GM12878 (cell line): ENCODE results near the gene CUTA. TPM values are rescaled to one million over a fixed set of nuclear protein-coding genes. Genes with fewer than 3 reads are reported as not detected.
A peak's percentile ranks its signal among the peaks of the same experiment; 100 is the strongest.

Source experiments
- CREM ChIP-seq: IDR thresholded peaks from 2 replicates; pipeline ENCODE4 v1.6.1; 2014; ENCODE audit warnings: antibody characterized with exemption, low read depth
- DPF2 ChIP-seq: fragments of 450-650 bp; IDR thresholded peaks from 2 replicates; pipeline ENCODE4 v1.6.1; 2017; ENCODE audit warnings: mild to moderate bottlenecking
- NFYA ChIP-seq: IDR thresholded peaks from 2 replicates; pipeline ENCODE4 v1.6.1; 2011; ENCODE audit warnings: low read depth, mild to moderate bottlenecking, low read length, improper control_type of control experiment, borderline replicate concordance
- NKRF ChIP-seq: fragments of 450-650 bp; conservative IDR thresholded peaks from 2 replicates; pipeline ENCODE4 v1.6.1; 2017; ENCODE audit warnings: mild to moderate bottlenecking, moderate library complexity
- PML ChIP-seq: IDR thresholded peaks from 2 replicates; pipeline ENCODE4 v1.6.1; 2012; ENCODE audit warnings: low read length, inconsistent platforms
- SMAD5 ChIP-seq: IDR thresholded peaks from 2 replicates; pipeline ENCODE4 v1.6.1; 2016; ENCODE audit warnings: antibody characterized with exemption, low read depth
- USF2 ChIP-seq: IDR thresholded peaks from 2 replicates; pipeline ENCODE4 v1.6.1; 2011; ENCODE audit warnings: low read depth, low read length, improper control_type of control experiment, borderline replicate concordance
- ZNF24 ChIP-seq: fragments of 450-650 bp; IDR thresholded peaks from 2 replicates; pipeline ENCODE4 v1.6.1; 2017; ENCODE audit warnings: antibody characterized with exemption, mild to moderate bottlenecking
- polyA plus RNA-seq, 11 experiments: library from polyadenylated mRNA; depleted of rRNA in 4 of 11; unstranded in 6 of 11; stranded (reverse) in 5 of 11; fragments of >200 nt; fragmentation: Nextera tagmentation in 4 of 11; fragmentation: Illumina TruSeq in 1 of 11; extraction: Ambion mirVana in 4 of 11; extraction: Trizol in 1 of 11; gene quantifications; 1 replicate in 1 of 11; 2 replicates in 10 of 11; pipeline versions ENCODE4 v1.2.1 to v1.2.3, GENCODE V29; 2011 to 2016; ENCODE audit warnings: inconsistent platforms in 2 of 11, missing spikeins in 2 of 11, low read depth in 1 of 11
- total RNA-seq, 4 experiments: library from RNA; depleted of rRNA in 3 of 4; stranded (reverse); fragments of >200 nt in 3 of 4; fragmentation: Illumina TruSeq in 1 of 4; extraction: Trizol in 1 of 4; gene quantifications; 2 replicates each; pipeline versions ENCODE4 v1.2.1 to v1.2.3, GENCODE V29; 2013 to 2021
- TF ChIP-seq, protein P1 (sequence below): fragments of 450-650 bp; IDR thresholded peaks from 2 replicates; pipeline ENCODE4 v1.6.1; 2017; ENCODE audit warnings: mild to moderate bottlenecking

Gene CUTA
- total and polyA plus RNA-seq, 10 of the 15 experiments (the other 5 are each of a cell fraction or from before 2014, with no cell fraction given) = 102 to 293 (median 189) TPM

DNA sequence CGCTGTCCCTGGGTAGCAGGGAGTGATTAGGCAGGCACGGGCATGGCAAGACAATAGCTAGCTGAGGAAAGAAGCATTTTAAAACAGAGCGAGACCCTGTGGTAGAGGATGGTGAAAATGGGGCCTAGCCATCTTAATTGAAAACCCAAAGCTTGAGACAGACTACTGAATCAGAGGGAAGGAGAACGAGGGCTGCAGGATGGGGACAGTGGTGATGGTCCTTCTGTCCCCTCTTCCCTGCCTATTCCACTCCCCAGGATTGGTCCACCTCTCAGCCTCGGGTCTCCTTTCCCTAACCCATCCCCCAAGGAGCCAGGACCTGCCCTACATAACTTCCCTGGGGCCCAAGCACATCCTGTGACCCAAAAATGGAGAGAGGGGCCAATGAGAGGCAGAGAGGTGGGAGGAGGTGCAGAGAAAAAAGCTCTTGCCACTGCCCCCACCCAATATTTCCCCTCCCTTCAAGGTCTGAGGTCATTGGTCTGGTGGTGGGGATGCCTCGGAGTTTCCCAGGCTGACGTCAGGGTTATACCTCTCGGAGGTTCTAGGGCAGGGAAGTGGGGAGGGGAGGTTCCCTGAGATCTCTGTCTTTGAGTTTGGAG lies 884 bp upstream of the CUTA start (continued):
- 0 out of 2 replicates have a peak, but pooled peaks have one; percentile 1 for TF ChIP-seq NKRF
- TF ChIP-seq ZNF24 = no peak
- no peak for TF ChIP-seq PML
- peak; percentile 76 for TF ChIP-seq CREM
- no peak for TF ChIP-seq DPF2
- TF ChIP-seq NFYA = no peak
- TF ChIP-seq, protein P1, sequence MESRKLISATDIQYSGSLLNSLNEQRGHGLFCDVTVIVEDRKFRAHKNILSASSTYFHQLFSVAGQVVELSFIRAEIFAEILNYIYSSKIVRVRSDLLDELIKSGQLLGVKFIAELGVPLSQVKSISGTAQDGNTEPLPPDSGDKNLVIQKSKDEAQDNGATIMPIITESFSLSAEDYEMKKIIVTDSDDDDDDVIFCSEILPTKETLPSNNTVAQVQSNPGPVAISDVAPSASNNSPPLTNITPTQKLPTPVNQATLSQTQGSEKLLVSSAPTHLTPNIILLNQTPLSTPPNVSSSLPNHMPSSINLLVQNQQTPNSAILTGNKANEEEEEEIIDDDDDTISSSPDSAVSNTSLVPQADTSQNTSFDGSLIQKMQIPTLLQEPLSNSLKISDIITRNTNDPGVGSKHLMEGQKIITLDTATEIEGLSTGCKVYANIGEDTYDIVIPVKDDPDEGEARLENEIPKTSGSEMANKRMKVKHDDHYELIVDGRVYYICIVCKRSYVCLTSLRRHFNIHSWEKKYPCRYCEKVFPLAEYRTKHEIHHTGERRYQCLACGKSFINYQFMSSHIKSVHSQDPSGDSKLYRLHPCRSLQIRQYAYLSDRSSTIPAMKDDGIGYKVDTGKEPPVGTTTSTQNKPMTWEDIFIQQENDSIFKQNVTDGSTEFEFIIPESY = no peak
- TF ChIP-seq SMAD5 = no peak
- no peak for TF ChIP-seq USF2
